HG03135 (cell line): ENCODE measurements around the gene SYTL2.
"Not testable (repeated sequence)": the region's sequence is repeated elsewhere in the genome, so short reads cannot be mapped to it uniquely, and the experiment has no call there.

ENCODE experiments used
- ATAC-seq: cut with Tn5 transposase; IDR thresholded peaks from one replicate; pipeline ENCODE4 v1.9.1; 2021; ENCODE audit warnings: mild to moderate bottlenecking, moderate library complexity; ENCODE audit not compliant: unreplicated experiment

The SYTL2 gene

GRCh38 chr11:85695546-85695945 is 115.4 kb downstream of the SYTL2 start:
- ATAC-seq = no peak

DNA sequence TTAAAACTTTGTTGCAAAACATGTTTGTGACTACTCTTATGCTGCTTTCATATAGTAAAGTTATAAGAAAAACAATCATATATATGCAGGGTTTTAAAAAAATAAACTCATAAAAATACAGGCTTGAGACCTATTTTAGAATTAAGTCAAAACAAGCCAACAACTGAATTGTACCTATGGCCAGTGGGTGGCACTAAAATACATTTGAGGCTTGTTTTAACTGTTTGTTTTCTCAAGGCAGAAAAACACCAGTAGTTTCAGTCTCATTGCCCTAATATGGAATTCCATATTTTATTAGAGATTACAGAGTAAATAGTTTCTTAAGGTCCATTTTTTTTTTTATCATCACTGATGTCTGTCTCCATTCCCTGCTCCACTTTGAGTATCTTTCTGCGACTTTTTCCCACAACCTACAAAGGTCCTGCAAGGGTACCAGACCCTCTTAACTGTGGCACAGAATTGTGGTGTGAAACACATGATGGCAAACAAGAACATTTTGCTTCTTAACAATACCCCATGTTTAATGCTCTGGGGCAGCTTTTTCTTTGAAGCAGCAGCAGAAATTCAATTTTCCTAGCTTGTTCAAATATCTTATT is 116.5 kb downstream of the SYTL2 start:
- ATAC-seq = no peak

DNA sequence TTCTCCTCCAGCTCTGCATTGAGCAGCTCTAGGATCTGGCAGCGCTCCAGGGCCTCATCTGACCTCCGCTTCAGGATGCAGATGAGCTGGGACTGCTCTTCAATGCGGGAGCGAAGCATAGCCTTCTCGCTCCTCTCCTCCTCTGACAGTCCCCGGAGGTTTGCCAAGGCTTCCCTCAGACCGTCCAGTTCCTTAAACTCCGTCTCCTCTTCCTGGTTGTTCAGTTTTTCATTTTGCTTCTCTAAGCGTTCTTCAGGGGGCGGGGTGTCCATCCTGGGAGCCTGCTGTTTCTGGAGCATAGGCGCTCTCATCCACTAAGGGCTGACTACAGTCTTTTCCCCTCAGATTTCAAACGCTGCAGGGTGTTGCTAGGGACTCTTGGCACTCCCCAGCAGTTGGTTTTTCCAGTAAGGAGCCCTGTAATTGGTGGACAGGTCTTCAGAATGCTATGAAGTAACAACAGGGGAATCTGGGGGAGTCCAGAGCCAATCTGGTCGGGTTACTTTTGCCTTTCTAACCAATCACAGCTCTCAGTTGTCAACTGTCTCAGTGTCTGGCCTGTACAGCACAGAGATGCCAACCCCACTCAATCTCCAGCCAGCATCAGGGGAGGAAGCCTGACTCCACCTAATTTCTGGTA is 125.0 kb downstream of the SYTL2 start, which contains the start of gene CCDC89:
CCDC89 (minus strand) TSS at position 376 of the 640 bp plus-strand sequence; CDS start at position 311, 65 bp downstream.
- no peak for ATAC-seq

- no peak for ATAC-seq
Observed at GRCh38 chr11:85685125-85685819, 125.7 kb downstream of the SYTL2 start.

DNA sequence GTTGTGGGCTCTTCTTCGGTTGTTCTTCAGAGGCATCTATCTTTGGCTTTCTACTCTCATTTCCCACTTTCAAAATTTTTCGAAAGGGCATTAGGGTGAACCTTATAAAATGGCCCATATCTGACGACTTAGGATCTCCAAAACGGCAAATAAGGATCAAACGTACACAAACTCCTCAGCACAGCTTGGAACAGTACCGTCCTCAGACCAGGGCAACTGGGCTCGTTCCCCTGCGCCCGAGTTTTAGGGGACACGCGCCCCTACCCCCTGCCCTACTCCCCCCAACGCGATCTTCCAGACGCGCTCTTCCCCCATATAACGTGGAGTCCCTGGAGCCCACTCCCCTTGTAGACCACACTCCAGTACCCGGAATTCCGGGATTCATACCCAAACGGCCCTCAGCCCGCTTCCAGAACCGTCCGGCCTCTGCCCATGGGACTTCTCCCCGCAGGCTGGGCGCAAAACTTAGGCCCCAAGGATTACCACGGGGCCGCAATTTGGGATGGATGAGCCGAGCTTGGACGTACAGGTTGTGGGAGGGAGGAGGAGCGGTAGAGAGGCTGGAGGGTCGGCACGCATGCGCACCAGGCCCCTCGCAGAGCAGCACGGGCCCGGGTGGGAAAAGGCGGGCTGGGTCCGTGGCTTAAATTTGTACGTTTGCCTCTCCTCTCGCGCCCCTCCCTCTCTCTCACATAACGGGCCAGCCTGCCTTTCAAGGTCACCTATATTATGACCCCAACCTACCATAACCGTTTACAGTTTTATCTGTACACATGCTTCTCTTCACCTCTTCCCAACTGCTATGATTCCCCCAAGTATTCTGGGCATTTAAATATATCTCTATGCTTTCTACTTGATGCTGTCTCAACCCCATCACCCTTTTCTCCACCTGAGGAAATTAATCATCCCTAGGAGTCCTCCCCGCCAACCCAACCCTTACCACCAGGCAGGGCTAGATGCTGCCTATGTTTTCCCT is 128.3 kb downstream of the SYTL2 start:
- ATAC-seq = peak; percentile 81

DNA sequence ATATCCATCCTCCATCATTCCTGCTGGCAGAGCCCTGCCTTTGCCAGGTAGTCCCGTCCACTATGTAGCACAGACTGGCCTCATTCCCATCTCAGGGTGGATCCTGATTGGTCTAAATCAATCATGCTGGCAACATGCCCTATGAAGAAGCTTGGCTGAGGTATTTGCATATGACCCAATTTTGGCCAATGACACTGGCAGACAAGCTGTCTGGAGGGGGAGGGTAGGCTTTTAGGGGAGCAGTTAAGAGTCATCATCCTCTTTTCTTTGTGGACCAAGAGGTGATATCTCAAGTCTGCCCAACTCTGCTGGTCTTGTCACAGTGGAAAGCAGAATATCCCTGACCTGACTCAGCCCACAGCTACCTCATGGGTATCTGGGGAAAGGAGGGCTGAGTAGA is 130.0 kb downstream of the SYTL2 start:
- no peak for ATAC-seq

DNA sequence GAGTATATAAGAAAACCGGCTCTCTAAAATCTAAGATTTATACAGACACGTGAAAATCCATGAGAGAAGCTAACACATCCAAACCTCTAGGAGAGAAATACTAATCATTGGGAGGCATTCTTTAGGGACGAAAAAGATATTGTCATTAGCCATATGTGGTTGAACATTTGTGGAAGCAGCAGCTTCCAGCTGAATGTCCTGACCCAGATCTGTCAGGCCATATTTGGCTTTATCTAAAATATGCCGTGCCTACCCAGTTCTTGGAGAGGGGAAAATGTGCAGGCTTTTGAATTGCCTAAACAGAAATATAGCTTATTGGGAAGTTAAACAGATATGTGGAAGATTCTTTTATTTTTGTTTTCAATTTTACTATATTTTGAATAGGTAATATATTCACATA is 131.4 kb downstream of the SYTL2 start:
- ATAC-seq = no peak

DNA sequence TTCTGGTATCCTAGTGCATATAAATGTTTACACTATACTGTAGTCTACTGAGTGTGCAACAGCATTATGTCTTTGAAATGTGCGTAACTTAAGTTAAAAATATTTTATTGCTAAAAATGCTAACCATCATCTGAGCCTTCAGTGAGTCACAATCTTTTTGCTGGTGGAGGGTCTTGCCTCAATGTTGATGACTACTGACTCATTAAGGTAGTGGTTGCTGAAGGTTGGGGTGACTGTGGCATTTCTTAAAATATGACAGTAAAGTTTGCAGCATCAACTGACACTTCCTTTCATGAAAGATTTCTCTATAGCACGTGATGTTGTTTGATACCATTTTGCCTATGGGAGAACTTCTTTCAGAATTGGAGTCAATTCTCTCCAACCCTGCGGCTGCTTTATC is 137.5 kb downstream of the SYTL2 start:
- ATAC-seq = no peak

GRCh38 chr11:85672105-85672902 is 138.6 kb downstream of the SYTL2 start:
- ATAC-seq = no peak

DNA sequence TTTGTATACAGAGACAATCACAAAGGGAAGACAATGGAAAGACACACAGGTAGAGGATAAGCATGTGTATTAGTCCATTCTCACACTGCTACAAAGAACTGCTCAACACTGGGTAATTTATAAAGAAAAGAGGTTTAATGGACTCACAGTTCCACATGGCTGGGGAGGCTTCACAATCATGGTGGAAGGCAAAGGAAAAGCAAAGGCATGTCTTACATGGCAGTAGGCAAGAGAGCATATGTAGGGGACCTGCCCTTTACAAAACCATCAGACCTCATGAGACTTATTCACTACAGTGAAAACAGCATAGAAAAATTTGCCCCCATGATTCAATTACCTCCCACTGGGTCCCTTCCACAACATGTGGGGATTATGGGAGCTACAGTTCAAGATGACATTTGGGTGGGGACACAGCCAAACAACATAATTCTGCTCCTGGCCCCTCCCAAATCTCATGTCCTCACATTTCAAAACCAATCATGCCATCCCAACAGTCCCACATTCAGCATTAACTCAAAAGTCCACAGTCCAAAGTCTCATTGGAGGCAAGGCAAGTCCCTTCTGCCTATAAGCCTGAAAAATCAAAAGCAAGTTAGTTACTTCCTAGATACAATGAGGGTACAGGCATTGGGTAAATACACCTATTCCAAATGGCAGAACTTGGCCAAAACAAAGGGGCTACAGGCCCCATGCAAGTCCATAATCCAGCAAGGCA is 139.8 kb downstream of the SYTL2 start:
- ATAC-seq = not testable (repeated sequence)

DNA sequence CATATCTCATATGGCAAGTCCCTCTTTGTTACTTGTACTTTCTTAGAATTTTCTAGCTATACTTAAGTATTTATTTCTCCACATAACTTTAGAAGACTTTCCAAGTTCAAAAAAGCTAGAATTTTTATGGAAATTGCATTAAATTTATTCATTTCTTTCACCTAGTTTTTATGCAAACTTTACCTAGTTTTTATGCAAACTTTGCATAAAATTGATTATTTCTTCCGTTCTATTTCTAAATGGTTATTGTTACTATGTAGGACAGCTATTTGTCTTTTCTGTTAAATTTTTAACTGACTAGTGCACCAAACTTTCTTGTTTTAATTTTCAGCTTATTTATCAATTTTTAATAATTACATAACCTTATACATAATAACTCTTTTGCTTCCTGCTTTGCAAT is 142.8 kb downstream of the SYTL2 start:
- ATAC-seq = no peak

DNA sequence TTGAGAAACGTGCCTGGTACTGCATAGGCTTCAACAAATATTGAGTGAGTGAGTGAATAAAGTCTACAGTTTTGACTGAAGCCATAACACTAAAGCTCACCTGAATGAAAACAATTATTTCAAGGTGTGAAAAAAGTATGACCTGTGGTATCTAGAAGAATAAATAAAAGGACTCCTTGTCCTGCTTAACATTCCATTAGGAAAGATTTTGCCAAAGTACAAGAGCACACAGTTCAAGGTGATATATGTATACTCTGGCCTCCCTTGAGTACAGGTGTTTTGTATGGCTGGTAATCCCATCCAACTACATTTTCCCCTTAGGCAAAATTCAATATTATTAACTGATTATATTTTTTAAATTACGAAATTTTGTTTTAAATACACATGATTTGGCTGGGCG is 144.3 kb downstream of the SYTL2 start:
- no peak for ATAC-seq

GRCh38 chr11:85665733-85666132 is 145.2 kb downstream of the SYTL2 start:
- ATAC-seq = no peak

DNA sequence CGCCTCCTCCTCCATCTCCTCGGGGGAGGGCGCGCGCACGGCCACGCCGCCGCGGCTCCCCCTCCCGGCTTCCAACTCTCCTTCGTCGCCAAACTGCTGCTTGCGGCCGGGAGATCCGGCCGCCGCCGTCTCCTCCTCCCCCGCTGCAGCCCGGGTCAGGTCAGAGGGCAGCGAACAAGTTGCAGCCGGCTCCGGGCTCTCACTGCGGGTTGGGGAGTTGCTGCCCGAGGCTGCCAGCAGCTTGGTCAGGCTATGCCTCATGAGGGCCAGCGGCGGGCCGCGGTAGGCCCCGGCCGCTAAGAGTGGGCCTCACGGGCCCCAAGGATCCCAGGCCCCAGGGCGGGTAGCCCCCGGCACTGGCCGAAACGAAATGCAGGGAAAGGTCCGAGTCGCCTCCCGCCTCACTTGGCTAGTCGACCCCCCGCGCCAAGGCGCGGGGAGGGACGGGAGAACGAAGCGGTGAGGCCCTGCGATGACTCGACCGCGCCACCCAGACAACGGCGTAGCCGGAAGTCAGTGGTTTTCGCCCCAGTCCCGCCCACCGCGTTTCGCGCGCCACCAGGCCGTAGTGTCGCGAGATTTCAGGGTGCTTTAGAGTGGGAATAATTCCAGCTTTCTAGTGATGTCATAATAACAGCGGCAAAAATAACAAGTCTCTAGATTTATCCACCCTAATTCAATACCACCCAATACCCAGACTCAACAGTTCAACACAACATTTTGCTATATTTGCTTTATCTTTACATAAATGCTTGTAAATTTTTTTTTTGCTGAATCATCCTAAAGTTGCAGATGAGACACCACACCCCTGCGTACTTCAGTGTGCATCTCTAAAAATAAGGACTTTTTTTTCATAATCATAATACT is 146.1 kb downstream of the SYTL2 start, which contains the start of gene CREBZF:
CREBZF (minus strand) TSS at position 515 of the 867 bp plus-strand sequence; CDS start at position 261, 254 bp downstream.
- peak; percentile 87 for ATAC-seq

GRCh38 chr11:85663753-85664614 is 147.0 kb downstream of the SYTL2 start:
- peak; percentile 78 for ATAC-seq

DNA sequence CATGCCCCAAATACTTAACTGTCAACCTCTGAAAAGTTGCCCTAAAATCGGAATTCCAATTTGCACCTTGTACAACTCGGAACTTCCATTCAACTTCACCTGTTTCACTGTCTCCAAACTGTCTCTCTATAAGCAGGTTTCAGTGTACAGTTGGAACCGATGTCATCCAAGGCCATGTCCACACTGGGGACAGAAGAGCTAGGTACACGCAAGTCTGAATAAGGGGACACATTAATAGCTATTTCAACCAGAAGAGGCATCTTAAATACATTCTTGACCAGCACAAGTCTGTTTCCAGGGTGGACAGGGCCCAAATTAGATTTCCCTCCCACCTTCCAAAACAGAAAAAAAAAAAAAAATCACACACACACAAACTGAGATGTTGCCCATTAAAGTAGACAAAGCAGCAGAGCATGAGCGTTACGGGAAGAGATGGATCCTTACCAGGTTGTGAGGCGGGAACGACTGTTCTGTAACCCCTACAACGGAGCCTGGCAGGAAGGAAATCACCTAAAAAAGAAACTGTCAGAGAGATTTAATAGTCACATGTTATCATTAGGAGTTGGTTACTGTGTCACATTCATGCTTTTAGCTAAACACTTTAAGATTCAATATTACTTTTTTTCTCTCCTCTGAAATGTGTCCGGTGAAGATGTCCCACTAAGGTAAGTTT is 147.7 kb downstream of the SYTL2 start:
- ATAC-seq = no peak
